Caco-2 (cell line): ENCODE data around the gene HMG20A. TPM values are rescaled to one million over a fixed set of nuclear protein-coding genes. Genes with fewer than 3 reads are reported as not detected.

Experiments used
- BruUV-seq: library from RNA; stranded (reverse); fragments of 400-500 nt; replicated peaks from 2 replicates; lab custom pipeline; 2021; lab: Mats Ljungman, UMichigan
- CTCF ChIA-PET: fragments of 300-600 bp; sonication (Branson Sonifier 250); formaldehyde crosslinking; loops from one replicate; lab custom pipeline; 2022; ENCODE audit warnings: antibody characterized with exemption; lab: Charles Lee
- POLR2A ChIA-PET: fragments of 300-600 bp; sonication (Branson Sonifier 250); formaldehyde crosslinking; loops from one replicate; lab custom pipeline; 2022; ENCODE audit warnings: antibody characterized with exemption; lab: Charles Lee
- DNase-seq, 2 experiments: peaks; one replicate each; pipeline versions ENCODE4 v3.0.0 to v3.0.0-alpha.2; 2020 to 2022
- H3K27me3 ChIP-seq: replicated peaks from 2 replicates; pipeline ENCODE4 v1.6.0; 2011; ENCODE audit warnings: low read length; ENCODE audit not compliant: control insufficient read depth, insufficient read depth
- H3K36me3 ChIP-seq: 2 replicates; pipeline ENCODE4 v1.5.1; 2011; ENCODE audit warnings: low read length; ENCODE audit not compliant: control insufficient read depth, insufficient read depth
- H3K4me1 ChIP-seq: fragments of 250-450 bp; sonication (Bioruptor Pico); 2 replicates; pipeline ENCODE4 v1.5.1; 2020; ENCODE audit warnings: mild to moderate bottlenecking
- H3K4me3 ChIP-seq: 2 replicates; pipeline ENCODE4 v1.5.1; 2011; ENCODE audit warnings: low read depth, mild to moderate bottlenecking, control low read depth, low read length
- H3K9me3 ChIP-seq: fragments of 250-450 bp; sonication (Bioruptor Pico); 2 replicates; pipeline ENCODE4 v1.5.1; 2020; ENCODE audit warnings: mild to moderate bottlenecking, moderate library complexity
- H3K27ac Mint-ChIP-seq: one replicate; pipeline ENCODE4 v1.8.0; 2022; ENCODE audit warnings: mixed read lengths; ENCODE audit not compliant: unreplicated experiment
- H3K27me3 Mint-ChIP-seq: one replicate; pipeline ENCODE4 v1.8.0; 2022; ENCODE audit warnings: mixed read lengths; ENCODE audit not compliant: insufficient read depth, unreplicated experiment
- H3K36me3 Mint-ChIP-seq: one replicate; pipeline ENCODE4 v1.8.0; 2022; ENCODE audit warnings: mild to moderate bottlenecking, mixed read lengths; ENCODE audit not compliant: insufficient read depth, unreplicated experiment
- H3K4me1 Mint-ChIP-seq: one replicate; pipeline ENCODE4 v1.8.0; 2022; ENCODE audit warnings: low read depth, mixed read lengths; ENCODE audit not compliant: unreplicated experiment
- H3K4me3 Mint-ChIP-seq: one replicate; pipeline ENCODE4 v1.8.0; 2022; ENCODE audit warnings: mild to moderate bottlenecking, moderate library complexity, mixed read lengths; ENCODE audit not compliant: unreplicated experiment
- H3K9me3 Mint-ChIP-seq: one replicate; pipeline ENCODE4 v1.8.0; 2022; ENCODE audit warnings: mixed read lengths; ENCODE audit not compliant: unreplicated experiment
- intact Hi-C: fragments of 100-400 bp; cut with micrococcal nuclease; formaldehyde crosslinking; loops from one replicate; pipeline ENCODE4 v1.10.0; 2022; ENCODE audit not compliant: unreplicated experiment
- total RNA-seq: library from RNA; stranded (reverse); gene quantifications from 2 replicates; pipeline ENCODE4 v1.2.3, GENCODE V29; 2022
- TF ChIP-seq, protein P1 (sequence below), 2 experiments: fragments of 200-600 bp in 1 of 2; IDR thresholded peaks; 1 replicate in 1 of 2; 2 replicates in 1 of 2; pipeline versions ENCODE4 v1.5.1 to v1.8.0; 2011 to 2022; ENCODE audit warnings: antibody characterized with exemption in 1 of 2, control low read depth in 1 of 2, inconsistent platforms in 1 of 2, low read depth in 1 of 2, low read length in 1 of 2, mild to moderate bottlenecking in 1 of 2, moderate library complexity in 1 of 2; ENCODE audit not compliant: insufficient read depth in 1 of 2, severe bottlenecking in 1 of 2, unreplicated experiment in 1 of 2

Gene HMG20A
- total RNA-seq, 1 experiment from 2014 or later: 34.0 TPM

- H3K9me3 ChIP-seq: no peaks in the 10 kb centered on the region
- Mint-ChIP-seq H3K4me1 (peaks cover 8% of the 10 kb centered on the region), H3K4me3 (peak within 1 kb of the TSS; percentile 94), H3K9me3 (no peaks in the 10 kb centered on the region), H3K27ac (peak within 1 kb of the TSS; percentile 97), H3K36me3 (peaks cover 16% of the 10 kb centered on the region), H3K27me3 (no peaks in the 10 kb centered on the region)
- DNase-seq: peak; percentile 99
- H3K4me3 ChIP-seq: peak within 1 kb of the TSS; percentile 93
- TF ChIP-seq, protein P1, sequence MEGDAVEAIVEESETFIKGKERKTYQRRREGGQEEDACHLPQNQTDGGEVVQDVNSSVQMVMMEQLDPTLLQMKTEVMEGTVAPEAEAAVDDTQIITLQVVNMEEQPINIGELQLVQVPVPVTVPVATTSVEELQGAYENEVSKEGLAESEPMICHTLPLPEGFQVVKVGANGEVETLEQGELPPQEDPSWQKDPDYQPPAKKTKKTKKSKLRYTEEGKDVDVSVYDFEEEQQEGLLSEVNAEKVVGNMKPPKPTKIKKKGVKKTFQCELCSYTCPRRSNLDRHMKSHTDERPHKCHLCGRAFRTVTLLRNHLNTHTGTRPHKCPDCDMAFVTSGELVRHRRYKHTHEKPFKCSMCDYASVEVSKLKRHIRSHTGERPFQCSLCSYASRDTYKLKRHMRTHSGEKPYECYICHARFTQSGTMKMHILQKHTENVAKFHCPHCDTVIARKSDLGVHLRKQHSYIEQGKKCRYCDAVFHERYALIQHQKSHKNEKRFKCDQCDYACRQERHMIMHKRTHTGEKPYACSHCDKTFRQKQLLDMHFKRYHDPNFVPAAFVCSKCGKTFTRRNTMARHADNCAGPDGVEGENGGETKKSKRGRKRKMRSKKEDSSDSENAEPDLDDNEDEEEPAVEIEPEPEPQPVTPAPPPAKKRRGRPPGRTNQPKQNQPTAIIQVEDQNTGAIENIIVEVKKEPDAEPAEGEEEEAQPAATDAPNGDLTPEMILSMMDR (IDR thresholded peaks at IDR 0.05; ENCODE audit: insufficient read depth in 1 of 2, low read depth in 1 of 2, low read length in 1 of 2, severe bottlenecking in 1 of 2, unreplicated experiment in 1 of 2): no peak
- no TSS peak for BruUV-seq
- peaks cover 17% of the 10 kb centered on the region for H3K4me1 ChIP-seq
- ChIA-PET POLR2A (no interaction called here), CTCF (interaction anchor here (3.1 kb wide), 1 partner anchor 123 kb away, joined by 19 read pairs; no protein-coding TSS in a partner anchor)
- intact Hi-C loops: no loop called here
- no peaks in the 10 kb centered on the region for H3K27me3 ChIP-seq
- H3K36me3 ChIP-seq: no peaks in the 10 kb centered on the region; the same call in 1 of the 2 replicates
Measured at GRCh38 chr15:77419836-77420609, 665 bp upstream of the HMG20A start, which contains the start of gene PEAK1. Gene PEAK1 (minus strand): TSS chr15:77420104. CDS start chr15:77181926, 238,178 bp downstream.

- Histone ChIP-seq H3K9me3 (no peaks in the 10 kb centered on the region), H3K4me1 (peaks cover 17% of the 10 kb centered on the region), H3K36me3 (no peaks in the 10 kb centered on the region), H3K4me3 (peak overlapping the region; percentile 56), H3K27me3 (no peaks in the 10 kb centered on the region)
- intact Hi-C loops: no loop called here
- CTCF ChIA-PET: interaction anchor here (1.4 kb wide), 1 partner anchor 122 kb away, joined by 5 read pairs; no protein-coding TSS in a partner anchor
- H3K27me3 Mint-ChIP-seq: no peaks in the 10 kb centered on the region
- H3K36me3 Mint-ChIP-seq: peaks cover 16% of the 10 kb centered on the region
- H3K4me3 Mint-ChIP-seq: peak overlapping the region; percentile 94
- POLR2A ChIA-PET: interaction anchor here (0.6 to 0.8 kb wide), 2 partner anchors 20 to 327 kb away, joined by 3 to 4 read pairs; no protein-coding TSS in a partner anchor
- peak in 1 of 2 experiments; percentile 3 for DNase-seq
- H3K9me3 Mint-ChIP-seq: no peaks in the 10 kb centered on the region
- TF ChIP-seq, protein P1 (IDR thresholded peaks at IDR 0.05; ENCODE audit: insufficient read depth in 1 of 2, low read depth in 1 of 2, low read length in 1 of 2, severe bottlenecking in 1 of 2, unreplicated experiment in 1 of 2): no peak
- peaks cover 8% of the 10 kb centered on the region for H3K4me1 Mint-ChIP-seq
- TSS peak; percentile 52 for BruUV-seq
- peak overlapping the region; percentile 97 for H3K27ac Mint-ChIP-seq
Measured at GRCh38 chr15:77421370-77421700, 647 bp downstream of the HMG20A start.

DNA sequence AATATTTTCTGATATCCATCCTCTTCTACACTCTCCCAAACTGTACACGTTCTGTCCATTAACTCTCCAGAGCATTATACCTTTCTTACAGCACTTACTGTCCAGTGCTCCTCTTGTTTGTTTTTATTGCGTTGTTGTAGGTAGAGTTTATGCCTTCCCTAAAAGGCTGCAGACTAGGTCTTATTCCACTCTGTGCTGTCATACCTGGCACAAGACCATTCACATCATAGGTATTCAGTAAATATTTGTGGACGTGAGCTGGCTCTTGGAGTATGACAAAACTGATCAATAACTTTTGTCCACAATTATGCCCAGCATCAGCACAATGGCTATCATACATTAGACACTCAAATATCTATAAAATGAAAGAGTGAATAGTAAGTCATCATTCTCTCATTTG, 4.4 kb downstream of the HMG20A start:
- Histone ChIP-seq H3K9me3 (no peaks in the 10 kb centered on the region), H3K36me3 (no peaks in the 10 kb centered on the region), H3K4me3 (no peak overlapping the region), H3K4me1 (peaks cover 7% of the 10 kb centered on the region; the same call in 1 of the 2 replicates), H3K27me3 (no peaks in the 10 kb centered on the region)
- H3K36me3 Mint-ChIP-seq: peaks cover 4% of the 10 kb centered on the region
- DNase-seq: no peak
- H3K4me3 Mint-ChIP-seq: no peak overlapping the region
- intact Hi-C loops: no loop called here
- TF ChIP-seq, protein P1 (IDR thresholded peaks at IDR 0.05; ENCODE audit: insufficient read depth in 1 of 2, low read depth in 1 of 2, low read length in 1 of 2, severe bottlenecking in 1 of 2, unreplicated experiment in 1 of 2): no peak
- BruUV-seq: no TSS peak
- no peaks in the 10 kb centered on the region for H3K9me3 Mint-ChIP-seq
- CTCF ChIA-PET: no interaction called here
- no peak overlapping the region for H3K27ac Mint-ChIP-seq
- H3K4me1 Mint-ChIP-seq: no peaks in the 10 kb centered on the region
- H3K27me3 Mint-ChIP-seq: no peaks in the 10 kb centered on the region
- POLR2A ChIA-PET: no interaction called here
